GM23338 (cell line): ENCODE measurements around the gene SIL1. TPM values are rescaled to one million over a fixed set of nuclear protein-coding genes. Genes with fewer than 3 reads are reported as not detected.
A peak's percentile ranks its signal among the peaks of the same experiment; 100 is the strongest.

Experiments used
- ATAC-seq: fragments of 200-7000 bp; cut with Tn5 transposase; 3 replicates; pipeline ENCODE4 v1.9.1; 2020
- DNase-seq: peaks from one replicate; pipeline ENCODE4 v3.0.0-alpha.2; 2015; ENCODE audit warnings: low spot score
- H2AFZ ChIP-seq: fragments of 200-600 bp; sonication (generic); 2 replicates; pipeline ENCODE4 v1.8.0; 2016; ENCODE audit warnings: antibody characterized with exemption, mild to moderate bottlenecking, moderate library complexity
- H3F3A ChIP-seq: fragments of 200-600 bp; sonication (generic); replicated peaks from 2 replicates; pipeline ENCODE4 v1.8.0; 2017; ENCODE audit warnings: antibody characterized with exemption, mixed run types, low read depth
- H3K27ac ChIP-seq: fragments of 200-600 bp; sonication (generic); 2 replicates; pipeline ENCODE4 v1.6.1; 2016; ENCODE audit warnings: low read depth
- H3K27me3 ChIP-seq: fragments of 200-600 bp; sonication (generic); 2 replicates; pipeline ENCODE4 v1.8.0; 2016; ENCODE audit warnings: mild to moderate bottlenecking, mixed run types, moderate library complexity; ENCODE audit not compliant: insufficient read depth
- H3K36me3 ChIP-seq: fragments of 200-600 bp; sonication (generic); 2 replicates; pipeline ENCODE4 v1.8.0; 2016; ENCODE audit warnings: mild to moderate bottlenecking; ENCODE audit not compliant: insufficient read depth
- H3K4me1 ChIP-seq: fragments of 200-600 bp; sonication (generic); 2 replicates; pipeline ENCODE4 v1.8.0; 2016; ENCODE audit warnings: mild to moderate bottlenecking, moderate library complexity; ENCODE audit not compliant: insufficient read depth
- H3K4me2 ChIP-seq: fragments of 200-600 bp; sonication (generic); 2 replicates; pipeline ENCODE4 v1.7.1; 2017; ENCODE audit warnings: mixed run types
- H3K4me3 ChIP-seq: fragments of 200-600 bp; sonication (generic); 2 replicates; pipeline ENCODE4 v1.6.1; 2016; ENCODE audit warnings: mixed run types
- H3K79me2 ChIP-seq: fragments of 200-600 bp; sonication (generic); replicated peaks from 2 replicates; pipeline ENCODE4 v1.8.0; 2017; ENCODE audit warnings: mild to moderate bottlenecking; ENCODE audit not compliant: insufficient read depth
- H3K9me2 ChIP-seq: fragments of 200-600 bp; sonication (generic); 2 replicates; pipeline ENCODE4 v1.8.0; 2017; ENCODE audit not compliant: insufficient read depth
- H4K20me1 ChIP-seq: fragments of 200-600 bp; sonication (generic); replicated peaks from 2 replicates; pipeline ENCODE4 v1.8.0; 2017; ENCODE audit warnings: mild to moderate bottlenecking; ENCODE audit not compliant: insufficient read depth
- H3K27ac Mint-ChIP-seq: 2 replicates; pipeline ENCODE4 v1.8.0; 2020; ENCODE audit warnings: inconsistent platforms, mild to moderate bottlenecking, moderate library complexity, mixed read lengths
- H3K27me3 Mint-ChIP-seq: 3 replicates; pipeline ENCODE4 v1.8.0; 2022; ENCODE audit warnings: low read depth, mild to moderate bottlenecking, moderate library complexity, mixed read lengths, inconsistent platforms; ENCODE audit not compliant: insufficient read depth, poor library complexity
- H3K36me3 Mint-ChIP-seq: 3 replicates; pipeline ENCODE4 v1.8.0; 2021; ENCODE audit warnings: low read depth, mild to moderate bottlenecking, inconsistent platforms, moderate library complexity, mixed read lengths
- H3K4me1 Mint-ChIP-seq: 3 replicates; pipeline ENCODE4 v1.8.0; 2020; ENCODE audit warnings: mild to moderate bottlenecking, inconsistent platforms, mixed read lengths
- H3K4me3 Mint-ChIP-seq: 3 replicates; pipeline ENCODE4 v1.8.0; 2021; ENCODE audit warnings: moderate library complexity, mild to moderate bottlenecking, inconsistent platforms, mixed read lengths
- H3K9me3 Mint-ChIP-seq: 3 replicates; pipeline ENCODE4 v1.8.0; 2020; ENCODE audit warnings: moderate library complexity, mild to moderate bottlenecking, inconsistent platforms, mixed read lengths
- CREB1 ChIP-seq: fragments of 250-450 bp; sonication (Bioruptor Pico); IDR thresholded peaks from 2 replicates; pipeline ENCODE4 v1.5.0; 2020; ENCODE audit warnings: low read depth, mild to moderate bottlenecking, moderate library complexity
- EZH2 ChIP-seq: fragments of 200-600 bp; sonication (generic); IDR thresholded peaks from one replicate; pipeline ENCODE4 v1.8.0; 2017; ENCODE audit warnings: antibody characterized with exemption, mild to moderate bottlenecking, low read depth; ENCODE audit not compliant: unreplicated experiment
- EZH2phosphoT487 ChIP-seq: fragments of 200-600 bp; sonication (generic); IDR thresholded peaks from one replicate; pipeline ENCODE4 v1.8.1; 2018; ENCODE audit warnings: antibody characterized with exemption; ENCODE audit not compliant: unreplicated experiment
- JUNB ChIP-seq: IDR thresholded peaks from one replicate; pipeline ENCODE4 v1.6.1; 2016; ENCODE audit warnings: antibody characterized with exemption; ENCODE audit not compliant: unreplicated experiment
- NANOG ChIP-seq: IDR thresholded peaks from 2 replicates; pipeline ENCODE4 v1.6.1; 2016; ENCODE audit warnings: antibody characterized with exemption, borderline replicate concordance
- POLR2AphosphoS5 ChIP-seq: IDR thresholded peaks from 2 replicates; pipeline ENCODE4 v1.6.1; 2016; ENCODE audit warnings: antibody characterized with exemption, low read depth
- STAT1 ChIP-seq: IDR thresholded peaks from one replicate; pipeline ENCODE4 v1.6.1; 2016; ENCODE audit warnings: antibody characterized with exemption; ENCODE audit not compliant: unreplicated experiment
- ZNF114 ChIP-seq: fragments of 250-450 bp; sonication (Bioruptor Pico); IDR thresholded peaks from 2 replicates; pipeline ENCODE4 v1.5.0; 2020; ENCODE audit warnings: mild to moderate bottlenecking, moderate library complexity
- ZNF331 ChIP-seq: fragments of 250-450 bp; sonication (Bioruptor Pico); IDR thresholded peaks from 2 replicates; pipeline ENCODE4 v1.5.0; 2020; ENCODE audit warnings: low read depth, mild to moderate bottlenecking, moderate library complexity
- polyA plus RNA-seq: library from polyadenylated mRNA; unstranded; fragments of >200 nt; fragmentation: Nextera tagmentation; extraction: Ambion mirVana; gene quantifications from 2 replicates; pipeline ENCODE4 v1.2.1, GENCODE V29; 2016
- total RNA-seq: library from RNA; depleted of rRNA; stranded (reverse); fragments of >200 nt; shearing (Covaris generic); gene quantifications from 2 replicates; pipeline ENCODE4 v1.2.3, GENCODE V29; 2014
- TF ChIP-seq, protein P1 (sequence below), 2 experiments: fragments of 200-600 bp in 1 of 2; sonication (generic) in 1 of 2; conservative IDR thresholded peaks; 2 replicates each; pipeline versions ENCODE4 v1.5.1 to v1.6.1; 2016 to 2017; ENCODE audit warnings: antibody characterized with exemption in 2 of 2, low read depth in 2 of 2, mild to moderate bottlenecking in 2 of 2, moderate library complexity in 1 of 2
- TF ChIP-seq, protein P2 (sequence below): IDR thresholded peaks from one replicate; pipeline ENCODE4 v1.6.1; 2018; ENCODE audit warnings: antibody characterized with exemption; ENCODE audit not compliant: unreplicated experiment
- TF ChIP-seq, protein P3 (sequence below): fragments of 250-450 bp; sonication (Bioruptor Pico); IDR thresholded peaks from 2 replicates; pipeline ENCODE4 v1.5.0; 2020; ENCODE audit warnings: mild to moderate bottlenecking, moderate library complexity
- TF ChIP-seq, protein P4 (sequence below): IDR thresholded peaks from 2 replicates; pipeline ENCODE4 v1.6.1; 2016; ENCODE audit warnings: antibody characterized with exemption

The SIL1 gene
- total and polyA plus RNA-seq, 2 experiments from 2014 or later: 5.5 to 5.9 TPM

DNA sequence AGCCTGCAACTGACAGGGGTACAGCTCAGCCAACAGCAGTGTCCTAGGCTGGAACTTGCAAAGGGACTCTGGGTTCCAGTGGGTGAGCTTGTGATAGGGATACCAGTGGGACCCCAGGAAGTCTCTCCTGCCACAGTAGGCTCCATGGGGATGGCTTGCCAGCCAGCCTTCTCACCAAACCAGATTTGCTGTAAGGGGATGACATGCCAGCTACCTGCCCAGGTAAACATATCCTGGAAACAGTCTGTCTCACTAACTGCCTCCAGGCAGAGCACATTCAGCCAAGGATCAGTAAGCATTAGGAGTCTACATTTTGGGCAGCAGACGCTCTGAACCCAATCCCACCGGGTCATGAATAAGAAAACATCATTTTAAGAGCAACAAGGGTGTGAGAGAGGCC lies 49.9 kb downstream of the SIL1 start (continued):
- TF ChIP-seq, protein P1, sequence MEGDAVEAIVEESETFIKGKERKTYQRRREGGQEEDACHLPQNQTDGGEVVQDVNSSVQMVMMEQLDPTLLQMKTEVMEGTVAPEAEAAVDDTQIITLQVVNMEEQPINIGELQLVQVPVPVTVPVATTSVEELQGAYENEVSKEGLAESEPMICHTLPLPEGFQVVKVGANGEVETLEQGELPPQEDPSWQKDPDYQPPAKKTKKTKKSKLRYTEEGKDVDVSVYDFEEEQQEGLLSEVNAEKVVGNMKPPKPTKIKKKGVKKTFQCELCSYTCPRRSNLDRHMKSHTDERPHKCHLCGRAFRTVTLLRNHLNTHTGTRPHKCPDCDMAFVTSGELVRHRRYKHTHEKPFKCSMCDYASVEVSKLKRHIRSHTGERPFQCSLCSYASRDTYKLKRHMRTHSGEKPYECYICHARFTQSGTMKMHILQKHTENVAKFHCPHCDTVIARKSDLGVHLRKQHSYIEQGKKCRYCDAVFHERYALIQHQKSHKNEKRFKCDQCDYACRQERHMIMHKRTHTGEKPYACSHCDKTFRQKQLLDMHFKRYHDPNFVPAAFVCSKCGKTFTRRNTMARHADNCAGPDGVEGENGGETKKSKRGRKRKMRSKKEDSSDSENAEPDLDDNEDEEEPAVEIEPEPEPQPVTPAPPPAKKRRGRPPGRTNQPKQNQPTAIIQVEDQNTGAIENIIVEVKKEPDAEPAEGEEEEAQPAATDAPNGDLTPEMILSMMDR (conservative IDR thresholded peaks at IDR 0.05; ENCODE audit: low read depth in 2 of 2): no peak
- TF ChIP-seq ZNF331 (CRISPR knock-in tag) (no peak), EZH2 (no peak), CREB1 (no peak), STAT1 (no peak)

DNA sequence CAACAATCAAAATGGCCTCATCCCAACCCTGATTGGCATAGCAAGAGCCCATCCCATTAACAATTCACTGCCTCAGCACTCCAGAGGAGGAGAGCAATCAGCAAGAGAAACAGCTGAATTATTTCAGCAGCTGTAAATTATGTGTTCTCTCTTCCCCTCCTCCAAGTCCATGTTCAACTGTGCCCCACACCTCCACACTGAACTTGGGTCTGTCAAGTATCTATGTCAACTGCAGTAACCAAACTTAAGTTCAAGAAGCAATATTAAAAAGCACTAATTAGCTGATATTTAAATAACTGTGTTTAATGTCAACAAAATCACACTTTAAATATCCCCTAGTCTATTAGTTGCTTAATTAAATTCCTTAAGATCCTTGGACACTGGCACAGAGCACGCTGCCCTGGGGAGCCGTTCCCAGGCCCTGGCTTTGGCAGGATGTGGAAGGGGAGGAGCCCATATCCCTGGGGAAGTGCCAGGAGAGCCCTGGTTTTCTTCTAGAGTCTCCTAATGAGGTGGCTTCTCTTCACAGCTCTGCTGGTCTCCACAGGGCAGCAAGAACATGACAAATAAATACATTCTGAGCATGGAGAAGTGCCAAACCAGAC lies 50.6 kb downstream of the SIL1 start:
- Mint-ChIP-seq H3K36me3 (no peaks in the 10 kb centered on the region), H3K27me3 (peaks cover 2% of the 10 kb centered on the region), H3K4me3 (no peak overlapping the region), H3K27ac (no peak overlapping the region), H3K4me1 (peaks cover 10% of the 10 kb centered on the region), H3K9me3 (no peaks in the 10 kb centered on the region)
- Histone ChIP-seq H4K20me1 (no peaks in the 10 kb centered on the region), H3K36me3 (no peaks in the 10 kb centered on the region), H3K4me3 (no peak overlapping the region), H3K4me1 (no peaks in the 10 kb centered on the region), H2AFZ (no peak overlapping the region), H3K9me2 (no peaks in the 10 kb centered on the region), H3K79me2 (no peaks in the 10 kb centered on the region), H3K4me2 (no peak overlapping the region), H3K27ac (no peak overlapping the region), H3F3A (no peaks in the 10 kb centered on the region), H3K27me3 (no peaks in the 10 kb centered on the region)
- ATAC-seq: peak; percentile 55
- no peak for DNase-seq
- TF ChIP-seq, protein P2, sequence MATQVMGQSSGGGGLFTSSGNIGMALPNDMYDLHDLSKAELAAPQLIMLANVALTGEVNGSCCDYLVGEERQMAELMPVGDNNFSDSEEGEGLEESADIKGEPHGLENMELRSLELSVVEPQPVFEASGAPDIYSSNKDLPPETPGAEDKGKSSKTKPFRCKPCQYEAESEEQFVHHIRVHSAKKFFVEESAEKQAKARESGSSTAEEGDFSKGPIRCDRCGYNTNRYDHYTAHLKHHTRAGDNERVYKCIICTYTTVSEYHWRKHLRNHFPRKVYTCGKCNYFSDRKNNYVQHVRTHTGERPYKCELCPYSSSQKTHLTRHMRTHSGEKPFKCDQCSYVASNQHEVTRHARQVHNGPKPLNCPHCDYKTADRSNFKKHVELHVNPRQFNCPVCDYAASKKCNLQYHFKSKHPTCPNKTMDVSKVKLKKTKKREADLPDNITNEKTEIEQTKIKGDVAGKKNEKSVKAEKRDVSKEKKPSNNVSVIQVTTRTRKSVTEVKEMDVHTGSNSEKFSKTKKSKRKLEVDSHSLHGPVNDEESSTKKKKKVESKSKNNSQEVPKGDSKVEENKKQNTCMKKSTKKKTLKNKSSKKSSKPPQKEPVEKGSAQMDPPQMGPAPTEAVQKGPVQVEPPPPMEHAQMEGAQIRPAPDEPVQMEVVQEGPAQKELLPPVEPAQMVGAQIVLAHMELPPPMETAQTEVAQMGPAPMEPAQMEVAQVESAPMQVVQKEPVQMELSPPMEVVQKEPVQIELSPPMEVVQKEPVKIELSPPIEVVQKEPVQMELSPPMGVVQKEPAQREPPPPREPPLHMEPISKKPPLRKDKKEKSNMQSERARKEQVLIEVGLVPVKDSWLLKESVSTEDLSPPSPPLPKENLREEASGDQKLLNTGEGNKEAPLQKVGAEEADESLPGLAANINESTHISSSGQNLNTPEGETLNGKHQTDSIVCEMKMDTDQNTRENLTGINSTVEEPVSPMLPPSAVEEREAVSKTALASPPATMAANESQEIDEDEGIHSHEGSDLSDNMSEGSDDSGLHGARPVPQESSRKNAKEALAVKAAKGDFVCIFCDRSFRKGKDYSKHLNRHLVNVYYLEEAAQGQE: no peak
- TF ChIP-seq JUNB (no peak), CREB1 (no peak), EZH2 (no peak), ZNF114 (CRISPR knock-in tag) (no peak), STAT1 (no peak), EZH2phosphoT487 (no peak), POLR2AphosphoS5 (no peak), ZNF331 (CRISPR knock-in tag) (no peak), NANOG (no peak)
- TF ChIP-seq, protein P3, sequence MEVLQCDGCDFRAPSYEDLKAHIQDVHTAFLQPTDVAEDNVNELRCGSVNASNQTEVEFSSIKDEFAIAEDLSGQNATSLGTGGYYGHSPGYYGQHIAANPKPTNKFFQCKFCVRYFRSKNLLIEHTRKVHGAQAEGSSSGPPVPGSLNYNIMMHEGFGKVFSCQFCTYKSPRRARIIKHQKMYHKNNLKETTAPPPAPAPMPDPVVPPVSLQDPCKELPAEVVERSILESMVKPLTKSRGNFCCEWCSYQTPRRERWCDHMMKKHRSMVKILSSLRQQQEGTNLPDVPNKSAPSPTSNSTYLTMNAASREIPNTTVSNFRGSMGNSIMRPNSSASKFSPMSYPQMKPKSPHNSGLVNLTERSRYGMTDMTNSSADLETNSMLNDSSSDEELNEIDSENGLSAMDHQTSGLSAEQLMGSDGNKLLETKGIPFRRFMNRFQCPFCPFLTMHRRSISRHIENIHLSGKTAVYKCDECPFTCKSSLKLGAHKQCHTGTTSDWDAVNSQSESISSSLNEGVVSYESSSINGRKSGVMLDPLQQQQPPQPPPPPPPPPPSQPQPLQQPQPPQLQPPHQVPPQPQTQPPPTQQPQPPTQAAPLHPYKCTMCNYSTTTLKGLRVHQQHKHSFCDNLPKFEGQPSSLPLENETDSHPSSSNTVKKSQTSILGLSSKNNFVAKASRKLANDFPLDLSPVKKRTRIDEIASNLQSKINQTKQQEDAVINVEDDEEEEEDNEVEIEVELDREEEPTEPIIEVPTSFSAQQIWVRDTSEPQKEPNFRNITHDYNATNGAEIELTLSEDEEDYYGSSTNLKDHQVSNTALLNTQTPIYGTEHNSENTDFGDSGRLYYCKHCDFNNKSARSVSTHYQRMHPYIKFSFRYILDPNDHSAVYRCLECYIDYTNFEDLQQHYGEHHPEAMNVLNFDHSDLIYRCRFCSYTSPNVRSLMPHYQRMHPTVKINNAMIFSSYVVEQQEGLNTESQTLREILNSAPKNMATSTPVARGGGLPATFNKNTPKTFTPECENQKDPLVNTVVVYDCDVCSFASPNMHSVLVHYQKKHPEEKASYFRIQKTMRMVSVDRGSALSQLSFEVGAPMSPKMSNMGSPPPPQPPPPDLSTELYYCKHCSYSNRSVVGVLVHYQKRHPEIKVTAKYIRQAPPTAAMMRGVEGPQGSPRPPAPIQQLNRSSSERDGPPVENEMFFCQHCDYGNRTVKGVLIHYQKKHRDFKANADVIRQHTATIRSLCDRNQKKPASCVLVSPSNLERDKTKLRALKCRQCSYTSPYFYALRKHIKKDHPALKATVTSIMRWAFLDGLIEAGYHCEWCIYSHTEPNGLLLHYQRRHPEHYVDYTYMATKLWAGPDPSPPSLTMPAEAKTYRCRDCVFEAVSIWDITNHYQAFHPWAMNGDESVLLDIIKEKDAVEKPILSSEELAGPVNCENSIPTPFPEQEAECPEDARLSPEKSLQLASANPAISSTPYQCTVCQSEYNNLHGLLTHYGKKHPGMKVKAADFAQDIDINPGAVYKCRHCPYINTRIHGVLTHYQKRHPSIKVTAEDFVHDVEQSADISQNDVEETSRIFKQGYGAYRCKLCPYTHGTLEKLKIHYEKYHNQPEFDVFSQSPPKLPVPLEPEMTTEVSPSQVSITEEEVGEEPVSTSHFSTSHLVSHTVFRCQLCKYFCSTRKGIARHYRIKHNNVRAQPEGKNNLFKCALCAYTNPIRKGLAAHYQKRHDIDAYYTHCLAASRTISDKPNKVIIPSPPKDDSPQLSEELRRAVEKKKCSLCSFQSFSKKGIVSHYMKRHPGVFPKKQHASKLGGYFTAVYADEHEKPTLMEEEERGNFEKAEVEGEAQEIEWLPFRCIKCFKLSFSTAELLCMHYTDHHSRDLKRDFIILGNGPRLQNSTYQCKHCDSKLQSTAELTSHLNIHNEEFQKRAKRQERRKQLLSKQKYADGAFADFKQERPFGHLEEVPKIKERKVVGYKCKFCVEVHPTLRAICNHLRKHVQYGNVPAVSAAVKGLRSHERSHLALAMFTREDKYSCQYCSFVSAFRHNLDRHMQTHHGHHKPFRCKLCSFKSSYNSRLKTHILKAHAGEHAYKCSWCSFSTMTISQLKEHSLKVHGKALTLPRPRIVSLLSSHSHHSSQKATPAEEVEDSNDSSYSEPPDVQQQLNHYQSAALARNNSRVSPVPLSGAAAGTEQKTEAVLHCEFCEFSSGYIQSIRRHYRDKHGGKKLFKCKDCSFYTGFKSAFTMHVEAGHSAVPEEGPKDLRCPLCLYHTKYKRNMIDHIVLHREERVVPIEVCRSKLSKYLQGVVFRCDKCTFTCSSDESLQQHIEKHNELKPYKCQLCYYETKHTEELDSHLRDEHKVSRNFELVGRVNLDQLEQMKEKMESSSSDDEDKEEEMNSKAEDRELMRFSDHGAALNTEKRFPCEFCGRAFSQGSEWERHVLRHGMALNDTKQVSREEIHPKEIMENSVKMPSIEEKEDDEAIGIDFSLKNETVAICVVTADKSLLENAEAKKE (CRISPR knock-in tag): no peak
- TF ChIP-seq, protein P4, sequence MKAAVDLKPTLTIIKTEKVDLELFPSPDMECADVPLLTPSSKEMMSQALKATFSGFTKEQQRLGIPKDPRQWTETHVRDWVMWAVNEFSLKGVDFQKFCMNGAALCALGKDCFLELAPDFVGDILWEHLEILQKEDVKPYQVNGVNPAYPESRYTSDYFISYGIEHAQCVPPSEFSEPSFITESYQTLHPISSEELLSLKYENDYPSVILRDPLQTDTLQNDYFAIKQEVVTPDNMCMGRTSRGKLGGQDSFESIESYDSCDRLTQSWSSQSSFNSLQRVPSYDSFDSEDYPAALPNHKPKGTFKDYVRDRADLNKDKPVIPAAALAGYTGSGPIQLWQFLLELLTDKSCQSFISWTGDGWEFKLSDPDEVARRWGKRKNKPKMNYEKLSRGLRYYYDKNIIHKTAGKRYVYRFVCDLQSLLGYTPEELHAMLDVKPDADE: no peak
